GM13977 (cell line): ENCODE data around the gene ASPSCR1.

Experiments
- DNase-seq: peaks from one replicate; pipeline ENCODE4 v3.0.0; 2012; ENCODE audit warnings: low spot score
- in situ Hi-C: fragments of 300-500 bp; cut with MboI; formaldehyde crosslinking; loops from one replicate; pipeline ENCODE4 v1.12.0; 2022; ENCODE audit warnings: low sequenced_read_pairs, low pct_unique_long_range_greater_than_20kb, mixed read lengths, inconsistent platforms; ENCODE audit not compliant: unreplicated experiment
- TF ChIP-seq, protein P1 (sequence below): IDR thresholded peaks from 2 replicates; pipeline ENCODE4 v1.5.1; 2012; ENCODE audit warnings: mild to moderate bottlenecking, control low read depth; ENCODE audit not compliant: insufficient read depth; ENCODE audit errors: extremely low read depth, missing control alignments

Gene ASPSCR1

DNA sequence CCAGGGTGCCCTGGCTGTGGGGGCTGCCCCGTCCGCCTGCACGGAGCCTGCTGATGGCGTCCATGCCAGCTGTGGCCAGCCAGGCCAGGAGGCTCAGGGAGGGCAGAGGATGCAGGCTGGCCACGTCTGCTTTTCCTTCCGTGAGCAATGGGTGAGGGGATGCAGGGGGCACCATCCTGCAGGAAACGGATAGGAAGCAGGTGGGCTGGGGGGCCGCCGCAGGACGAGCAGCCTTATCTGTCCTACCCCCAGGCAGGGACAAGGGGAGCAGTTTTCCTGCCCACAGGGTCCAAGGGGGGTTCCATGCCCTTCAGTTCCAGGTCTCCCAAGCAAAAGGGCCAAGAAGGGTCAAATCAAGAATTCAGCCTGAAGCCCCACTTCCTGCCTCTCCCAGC is 81.4 kb downstream of the ASPSCR1 start:
- no peak for DNase-seq
- TF ChIP-seq, protein P1, sequence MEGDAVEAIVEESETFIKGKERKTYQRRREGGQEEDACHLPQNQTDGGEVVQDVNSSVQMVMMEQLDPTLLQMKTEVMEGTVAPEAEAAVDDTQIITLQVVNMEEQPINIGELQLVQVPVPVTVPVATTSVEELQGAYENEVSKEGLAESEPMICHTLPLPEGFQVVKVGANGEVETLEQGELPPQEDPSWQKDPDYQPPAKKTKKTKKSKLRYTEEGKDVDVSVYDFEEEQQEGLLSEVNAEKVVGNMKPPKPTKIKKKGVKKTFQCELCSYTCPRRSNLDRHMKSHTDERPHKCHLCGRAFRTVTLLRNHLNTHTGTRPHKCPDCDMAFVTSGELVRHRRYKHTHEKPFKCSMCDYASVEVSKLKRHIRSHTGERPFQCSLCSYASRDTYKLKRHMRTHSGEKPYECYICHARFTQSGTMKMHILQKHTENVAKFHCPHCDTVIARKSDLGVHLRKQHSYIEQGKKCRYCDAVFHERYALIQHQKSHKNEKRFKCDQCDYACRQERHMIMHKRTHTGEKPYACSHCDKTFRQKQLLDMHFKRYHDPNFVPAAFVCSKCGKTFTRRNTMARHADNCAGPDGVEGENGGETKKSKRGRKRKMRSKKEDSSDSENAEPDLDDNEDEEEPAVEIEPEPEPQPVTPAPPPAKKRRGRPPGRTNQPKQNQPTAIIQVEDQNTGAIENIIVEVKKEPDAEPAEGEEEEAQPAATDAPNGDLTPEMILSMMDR, result no peak
- in situ Hi-C loops, result no loop called here

- no peak for DNase-seq
- in situ Hi-C loops, result no loop called here
- TF ChIP-seq, protein P1, result no peak
Observed at GRCh38 chr17:82059272-82060000, 82.0 kb downstream of the ASPSCR1 start.

- TF ChIP-seq, protein P1, result no peak
- DNase-seq, result no peak
- in situ Hi-C loops, result no loop called here
Observed at GRCh38 chr17:82060001-82060380, 82.6 kb downstream of the ASPSCR1 start.

GRCh38 chr17:82060614-82061013 is 83.2 kb downstream of the ASPSCR1 start:
- DNase-seq, result no peak
- TF ChIP-seq, protein P1, result no peak
- in situ Hi-C loops, result no loop called here

DNA sequence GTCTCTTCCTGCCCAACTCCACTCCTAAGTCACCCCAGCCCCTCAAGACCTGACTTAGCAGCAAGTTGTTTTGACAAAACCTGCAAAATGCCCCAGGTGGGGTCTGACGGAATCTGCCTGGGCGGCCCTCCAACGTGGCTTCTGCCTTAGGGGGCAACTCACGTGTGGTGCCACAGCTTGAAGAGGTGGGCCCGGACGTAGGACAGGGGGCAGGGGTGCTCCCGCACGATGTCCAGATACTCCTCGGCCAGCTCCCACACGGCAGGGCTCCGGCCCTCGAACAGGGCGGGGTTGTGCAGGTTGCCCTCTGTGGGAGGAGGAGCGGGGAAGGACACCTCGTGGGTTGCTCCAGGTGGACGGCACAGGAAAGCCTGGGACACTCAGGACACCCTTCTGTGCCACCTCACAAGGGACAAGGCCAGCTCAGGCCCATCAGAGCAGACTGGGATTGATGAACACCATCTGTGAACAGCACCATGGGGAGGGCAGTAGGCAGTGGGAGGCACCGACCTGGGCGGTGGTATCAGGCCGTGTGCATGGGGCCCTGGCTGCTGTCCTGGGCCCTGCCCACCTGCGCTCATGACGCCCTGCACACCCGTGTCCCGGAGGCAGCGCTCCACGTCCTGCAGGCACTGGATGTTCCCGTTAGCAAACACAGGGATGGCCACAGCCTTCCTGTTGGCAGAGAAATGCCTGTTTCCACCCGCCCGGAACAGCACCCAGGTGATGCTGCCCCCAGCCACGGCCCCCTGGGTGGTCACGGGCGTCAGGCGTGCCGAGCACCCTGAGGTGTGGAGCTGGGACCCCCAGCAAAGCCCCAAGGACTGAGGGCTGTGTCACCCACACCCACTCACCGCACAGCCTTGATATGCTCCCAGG is 83.9 kb downstream of the ASPSCR1 start:
- DNase-seq, result no peak
- in situ Hi-C loops, result no loop called here
- TF ChIP-seq, protein P1, result no peak

GRCh38 chr17:82062076-82062983 is 84.9 kb downstream of the ASPSCR1 start:
- DNase-seq, result no peak
- TF ChIP-seq, protein P1, result no peak
- in situ Hi-C loops, result no loop called here
